A549 treated with dexamethasone at 1 μM for 4 hours (cell line): ENCODE measurements around the gene RTL1. TPM values are rescaled to one million over a fixed set of nuclear protein-coding genes. Genes with fewer than 3 reads are reported as not detected.

Experiments used
- total RNA-seq: library from RNA; stranded (reverse); fragments of 200-300 nt; extraction: Qiagen RNA extraction; gene quantifications from 5 replicates; pipeline ENCODE4 v1.2.3, GENCODE V29; 2022

RTL1 gene
- 0.21 to 0.29 TPM (median 0.24 TPM) in 5 replicates for total RNA-seq

GRCh38 chr14:100903672-100904185 lies at the start of gene RTL1:
Gene RTL1 (minus strand): TSS chr14:100903722. CDS start chr14:100884788, 18,934 bp downstream.

Other genes starting within 250 kb of the RTL1 start
- 0.16 to 0.36 TPM (median 0.31 TPM) in 5 replicates for gene DLK1, start 176.8 kb downstream of the RTL1 start, total RNA-seq
- gene MEG3, start 77.6 kb downstream of the RTL1 start, total RNA-seq = 22.8 to 60.4 TPM (median 42.3 TPM) in 5 replicates